ENCODE data around the gene OR6B2.

DNA sequence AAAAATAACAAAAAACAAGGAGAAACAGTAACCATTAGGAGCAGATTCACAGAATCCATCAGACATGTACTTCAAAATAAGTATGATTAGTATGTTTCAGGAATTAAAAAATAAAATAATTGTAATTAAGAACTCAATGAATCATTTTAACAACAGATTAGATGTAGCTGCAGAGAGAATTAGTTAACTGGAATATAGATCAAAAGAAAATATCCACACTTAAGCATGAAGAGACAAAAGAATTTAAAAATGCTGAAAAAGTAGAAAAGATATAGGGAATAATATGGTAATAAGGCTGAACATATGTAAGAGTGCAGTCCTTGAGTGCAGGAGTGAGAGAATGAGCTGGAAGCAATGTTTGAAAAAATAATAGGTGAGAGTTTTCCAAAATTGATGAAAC lies 47.2 kb upstream of the OR6B2 start:
- TF ChIP-seq, protein P1, sequence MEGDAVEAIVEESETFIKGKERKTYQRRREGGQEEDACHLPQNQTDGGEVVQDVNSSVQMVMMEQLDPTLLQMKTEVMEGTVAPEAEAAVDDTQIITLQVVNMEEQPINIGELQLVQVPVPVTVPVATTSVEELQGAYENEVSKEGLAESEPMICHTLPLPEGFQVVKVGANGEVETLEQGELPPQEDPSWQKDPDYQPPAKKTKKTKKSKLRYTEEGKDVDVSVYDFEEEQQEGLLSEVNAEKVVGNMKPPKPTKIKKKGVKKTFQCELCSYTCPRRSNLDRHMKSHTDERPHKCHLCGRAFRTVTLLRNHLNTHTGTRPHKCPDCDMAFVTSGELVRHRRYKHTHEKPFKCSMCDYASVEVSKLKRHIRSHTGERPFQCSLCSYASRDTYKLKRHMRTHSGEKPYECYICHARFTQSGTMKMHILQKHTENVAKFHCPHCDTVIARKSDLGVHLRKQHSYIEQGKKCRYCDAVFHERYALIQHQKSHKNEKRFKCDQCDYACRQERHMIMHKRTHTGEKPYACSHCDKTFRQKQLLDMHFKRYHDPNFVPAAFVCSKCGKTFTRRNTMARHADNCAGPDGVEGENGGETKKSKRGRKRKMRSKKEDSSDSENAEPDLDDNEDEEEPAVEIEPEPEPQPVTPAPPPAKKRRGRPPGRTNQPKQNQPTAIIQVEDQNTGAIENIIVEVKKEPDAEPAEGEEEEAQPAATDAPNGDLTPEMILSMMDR (conservative IDR thresholded peaks at IDR 0.05; ENCODE audit: low read length) = no peak
- TF ChIP-seq EZH2phosphoT487 (IDR thresholded peaks at IDR 0.05; ENCODE audit: borderline replicate concordance) = no peak
